Neural cell (in vitro differentiated cells): ENCODE results near the gene TOLLIP.

Experiments used
- EP300 ChIP-seq: fragments of 450-650 bp; conservative IDR thresholded peaks from 2 replicates; pipeline ENCODE4 v1.6.1; 2014; ENCODE audit warnings: antibody characterized with exemption, mild to moderate bottlenecking, moderate library complexity; ENCODE audit not compliant: poor library complexity, severe bottlenecking
- MXI1 ChIP-seq: fragments of 450-650 bp; conservative IDR thresholded peaks from 2 replicates; pipeline ENCODE4 v1.6.1; 2014; ENCODE audit warnings: antibody characterized with exemption, mild to moderate bottlenecking; ENCODE audit not compliant: poor library complexity, severe bottlenecking
- POLR2AphosphoS5 ChIP-seq: IDR thresholded peaks from 2 replicates; pipeline ENCODE4 v1.6.1; 2012
- RAD21 ChIP-seq: fragments of 450-650 bp; conservative IDR thresholded peaks from 2 replicates; pipeline ENCODE4 v1.6.1; 2014; ENCODE audit warnings: antibody characterized with exemption, mild to moderate bottlenecking, moderate library complexity
- SMC3 ChIP-seq: fragments of 450-650 bp; conservative IDR thresholded peaks from 2 replicates; pipeline ENCODE4 v1.6.1; 2014; ENCODE audit warnings: antibody characterized with exemption, mild to moderate bottlenecking, moderate library complexity; ENCODE audit not compliant: poor library complexity
- TF ChIP-seq, protein P1 (sequence below): fragments of 450-650 bp; IDR thresholded peaks from 2 replicates; pipeline ENCODE4 v1.5.1; 2014; ENCODE audit warnings: antibody characterized with exemption, mild to moderate bottlenecking, moderate library complexity; ENCODE audit not compliant: poor library complexity, severe bottlenecking

DNA sequence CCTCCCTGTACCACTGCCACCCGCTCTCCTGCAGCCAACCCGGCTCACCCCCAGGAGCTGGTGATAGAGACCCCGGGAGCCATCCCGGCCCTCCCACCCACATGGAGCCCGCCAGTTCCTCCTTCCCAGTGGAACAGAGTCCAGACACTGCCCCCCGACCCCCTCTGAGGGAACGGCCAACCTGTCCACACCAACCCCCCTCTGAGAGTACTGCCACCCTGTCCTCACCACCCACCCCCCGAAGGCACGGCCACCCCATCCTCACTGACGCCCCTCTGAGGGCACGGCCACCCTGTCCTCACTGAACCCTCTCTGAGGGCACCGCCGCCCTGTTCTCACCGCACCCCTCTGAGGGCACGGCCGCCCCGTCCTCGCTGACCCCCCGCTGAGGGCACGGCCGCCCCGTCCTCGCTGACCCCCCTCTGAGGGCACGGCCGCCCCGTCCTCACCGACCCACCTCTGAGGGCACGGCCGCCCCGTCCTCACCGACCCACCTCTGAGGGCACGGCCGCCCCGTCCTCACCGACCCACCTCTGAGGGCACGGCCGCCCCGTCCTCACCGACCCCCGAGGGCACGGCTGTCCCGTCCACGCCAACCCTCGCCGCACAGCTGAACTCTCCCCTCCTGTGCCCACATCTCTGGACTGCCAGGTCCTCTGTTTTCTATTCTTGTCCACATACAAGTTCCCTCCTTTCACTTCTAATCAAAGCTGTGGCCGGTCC is 18.0 kb downstream of the TOLLIP start:
- no peak for TF ChIP-seq RAD21
- TF ChIP-seq, protein P1, sequence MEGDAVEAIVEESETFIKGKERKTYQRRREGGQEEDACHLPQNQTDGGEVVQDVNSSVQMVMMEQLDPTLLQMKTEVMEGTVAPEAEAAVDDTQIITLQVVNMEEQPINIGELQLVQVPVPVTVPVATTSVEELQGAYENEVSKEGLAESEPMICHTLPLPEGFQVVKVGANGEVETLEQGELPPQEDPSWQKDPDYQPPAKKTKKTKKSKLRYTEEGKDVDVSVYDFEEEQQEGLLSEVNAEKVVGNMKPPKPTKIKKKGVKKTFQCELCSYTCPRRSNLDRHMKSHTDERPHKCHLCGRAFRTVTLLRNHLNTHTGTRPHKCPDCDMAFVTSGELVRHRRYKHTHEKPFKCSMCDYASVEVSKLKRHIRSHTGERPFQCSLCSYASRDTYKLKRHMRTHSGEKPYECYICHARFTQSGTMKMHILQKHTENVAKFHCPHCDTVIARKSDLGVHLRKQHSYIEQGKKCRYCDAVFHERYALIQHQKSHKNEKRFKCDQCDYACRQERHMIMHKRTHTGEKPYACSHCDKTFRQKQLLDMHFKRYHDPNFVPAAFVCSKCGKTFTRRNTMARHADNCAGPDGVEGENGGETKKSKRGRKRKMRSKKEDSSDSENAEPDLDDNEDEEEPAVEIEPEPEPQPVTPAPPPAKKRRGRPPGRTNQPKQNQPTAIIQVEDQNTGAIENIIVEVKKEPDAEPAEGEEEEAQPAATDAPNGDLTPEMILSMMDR = no peak
- TF ChIP-seq POLR2AphosphoS5 = no peak
- TF ChIP-seq EP300 = no peak
- TF ChIP-seq SMC3 = no peak
- no peak for TF ChIP-seq MXI1
